HG02840 (cell line): ENCODE data around the gene CTR9.
A peak's percentile ranks its signal among the peaks of the same experiment; 100 is the strongest.
"Not testable (repeated sequence)": the region's sequence is repeated elsewhere in the genome, so short reads cannot be mapped to it uniquely, and the experiment has no call there.

Experiments
- ATAC-seq: cut with Tn5 transposase; IDR thresholded peaks from one replicate; pipeline ENCODE4 v1.9.1; 2021; ENCODE audit warnings: mild to moderate bottlenecking, moderate library complexity, moderate number of reproducible peaks; ENCODE audit not compliant: unreplicated experiment, low FRiP score

CTR9 gene

GRCh38 chr11:10809373-10810160 is 58.5 kb downstream of the CTR9 start:
- ATAC-seq, result peak; percentile 19

GRCh38 chr11:10813945-10814344 is 62.9 kb downstream of the CTR9 start:
- ATAC-seq, result no peak

- no peak for ATAC-seq
Observed at GRCh38 chr11:10818594-10818993, 67.5 kb downstream of the CTR9 start.

- ATAC-seq, result not testable (repeated sequence)
Observed at GRCh38 chr11:10822491-10822890, 71.4 kb downstream of the CTR9 start.

DNA sequence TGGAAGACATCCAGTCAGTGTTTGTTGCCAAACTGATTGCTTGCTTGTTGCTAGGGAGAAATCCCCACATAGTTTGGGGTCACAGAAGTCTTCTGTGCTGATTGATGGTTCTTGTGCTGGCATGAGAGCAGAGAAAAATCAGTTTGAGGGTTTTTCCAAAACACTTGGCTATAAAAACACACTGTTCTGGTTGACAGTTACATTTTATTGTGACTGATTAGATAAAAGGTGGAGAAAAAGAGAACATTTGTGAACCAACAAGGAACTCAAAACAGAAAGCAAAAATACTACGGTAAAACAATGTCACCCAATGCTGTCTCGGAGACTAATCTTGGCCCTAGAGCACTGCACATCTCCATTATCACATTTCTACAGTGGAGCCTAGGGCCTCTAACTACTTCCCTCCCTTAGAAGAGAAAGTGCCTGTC is 72.1 kb downstream of the CTR9 start:
- no peak for ATAC-seq

- ATAC-seq, result no peak
Observed at GRCh38 chr11:10824888-10825287, 73.8 kb downstream of the CTR9 start.

DNA sequence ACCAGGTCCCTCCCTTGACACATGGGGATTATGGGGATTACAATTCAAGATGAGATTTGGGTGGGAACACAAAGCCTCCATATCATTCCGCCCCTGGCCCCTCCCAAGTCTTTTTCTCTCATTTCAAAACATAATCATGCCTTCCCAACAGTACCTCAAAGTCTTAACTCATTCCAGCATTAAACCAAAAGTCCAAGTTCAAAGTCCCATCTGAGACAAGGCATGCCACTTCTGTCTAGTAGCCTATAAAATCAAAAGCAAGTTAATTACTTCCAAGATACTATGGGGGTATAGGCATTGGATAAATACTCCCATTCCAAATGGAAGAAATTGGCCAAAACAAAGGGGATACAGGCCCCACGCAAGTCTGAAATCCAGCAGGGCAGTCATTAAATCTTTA is 77.4 kb downstream of the CTR9 start:
- ATAC-seq, result no peak

- ATAC-seq, result no peak
Observed at GRCh38 chr11:10829139-10829538, 78.1 kb downstream of the CTR9 start.
